ENCODE measurements around the gene RMRP.

DNA sequence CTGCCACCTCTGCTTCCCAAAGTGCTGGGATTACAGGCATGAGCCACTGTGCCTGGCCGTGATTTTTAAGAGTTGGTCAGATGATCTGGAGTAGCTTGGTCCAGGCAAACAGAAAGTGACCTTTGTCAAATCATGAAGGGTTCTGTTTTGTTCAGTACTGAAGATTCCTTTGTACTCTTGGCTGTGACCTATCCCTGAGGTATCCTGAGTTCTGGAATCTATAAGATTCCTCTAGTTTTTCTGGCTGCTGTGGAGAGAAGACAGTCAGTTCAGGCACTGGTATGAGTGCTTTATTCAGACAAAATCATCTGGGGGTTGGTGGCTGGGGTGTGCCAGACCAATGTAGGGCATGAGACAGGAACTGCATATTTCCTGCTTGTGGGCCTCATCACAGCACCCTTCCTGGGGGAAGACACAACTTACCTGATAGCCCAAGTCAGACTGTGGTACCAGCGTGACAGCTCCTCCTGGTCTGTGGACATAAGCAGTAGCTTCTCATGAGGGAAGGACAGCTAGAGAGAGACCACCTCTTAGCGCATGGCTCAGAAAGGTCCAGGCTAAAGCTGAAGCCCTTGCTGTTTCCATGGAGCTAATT, 4.0 kb upstream of the RMRP start:
- TF ChIP-seq, protein P1, sequence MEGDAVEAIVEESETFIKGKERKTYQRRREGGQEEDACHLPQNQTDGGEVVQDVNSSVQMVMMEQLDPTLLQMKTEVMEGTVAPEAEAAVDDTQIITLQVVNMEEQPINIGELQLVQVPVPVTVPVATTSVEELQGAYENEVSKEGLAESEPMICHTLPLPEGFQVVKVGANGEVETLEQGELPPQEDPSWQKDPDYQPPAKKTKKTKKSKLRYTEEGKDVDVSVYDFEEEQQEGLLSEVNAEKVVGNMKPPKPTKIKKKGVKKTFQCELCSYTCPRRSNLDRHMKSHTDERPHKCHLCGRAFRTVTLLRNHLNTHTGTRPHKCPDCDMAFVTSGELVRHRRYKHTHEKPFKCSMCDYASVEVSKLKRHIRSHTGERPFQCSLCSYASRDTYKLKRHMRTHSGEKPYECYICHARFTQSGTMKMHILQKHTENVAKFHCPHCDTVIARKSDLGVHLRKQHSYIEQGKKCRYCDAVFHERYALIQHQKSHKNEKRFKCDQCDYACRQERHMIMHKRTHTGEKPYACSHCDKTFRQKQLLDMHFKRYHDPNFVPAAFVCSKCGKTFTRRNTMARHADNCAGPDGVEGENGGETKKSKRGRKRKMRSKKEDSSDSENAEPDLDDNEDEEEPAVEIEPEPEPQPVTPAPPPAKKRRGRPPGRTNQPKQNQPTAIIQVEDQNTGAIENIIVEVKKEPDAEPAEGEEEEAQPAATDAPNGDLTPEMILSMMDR (IDR thresholded peaks at IDR 0.05 in 4 of 5, conservative IDR thresholded peaks at IDR 0.05 in 1 of 5): no peak
- no peak for TF ChIP-seq POLR2A (IDR thresholded peaks at IDR 0.05)
